K562 (cell line): Measurements from ENCODE around the gene COL11A2. TPM values are rescaled to one million over a fixed set of nuclear protein-coding genes. Genes with fewer than 3 reads are reported as not detected.

Experiments used
- CEBPZ ChIP-seq: fragments of 150-350 bp; IDR thresholded peaks from 2 replicates; pipeline ENCODE4 v1.6.1; 2014; ENCODE audit warnings: low read depth, mild to moderate bottlenecking, low read length, borderline replicate concordance
- CREB3 ChIP-seq: fragments of 450-650 bp; conservative IDR thresholded peaks from 2 replicates; pipeline ENCODE4 v1.6.1; 2016; ENCODE audit warnings: missing genetic modification characterization, low read depth, mild to moderate bottlenecking, missing compliant biosample characterization, moderate library complexity
- FOXJ3 ChIP-seq: sonication (generic); formaldehyde crosslinking; IDR thresholded peaks from 2 replicates; pipeline ENCODE4 v1.4.0; 2020; ENCODE audit warnings: mild to moderate bottlenecking, missing genetic modification reagents
- HIVEP1 ChIP-seq: fragments of 250-450 bp; sonication (Bioruptor Pico); IDR thresholded peaks from 2 replicates; pipeline ENCODE4 v1.4.0; 2020; ENCODE audit warnings: mild to moderate bottlenecking
- MYC ChIP-seq, 2 experiments: fragments of 250-450 bp in 1 of 2; sonication (Bioruptor Pico) in 1 of 2; IDR thresholded peaks; 2 replicates each; pipeline versions ENCODE4 v1.5.1 to v1.6.1; 2012 to 2021; ENCODE audit warnings: low read depth in 2 of 2, borderline replicate concordance in 1 of 2, improper control_type of control experiment in 1 of 2, low read length in 1 of 2, mild to moderate bottlenecking in 1 of 2, moderate library complexity in 1 of 2
- POLR3A ChIP-seq: IDR thresholded peaks from 2 replicates; pipeline ENCODE4 v1.6.1; 2011; ENCODE audit warnings: borderline replicate concordance, mild to moderate bottlenecking, moderate library complexity; ENCODE audit not compliant: insufficient read length, insufficient read depth; ENCODE audit errors: extremely low read depth
- RFX7 ChIP-seq: fragments of 250-450 bp; sonication (Bioruptor Pico); IDR thresholded peaks from 2 replicates; pipeline ENCODE4 v1.5.1; 2021; ENCODE audit warnings: mild to moderate bottlenecking
- SFPQ ChIP-seq: fragments of 200-400 bp; formaldehyde crosslinking; IDR thresholded peaks from 2 replicates; pipeline ENCODE4 v1.6.1; 2017; ENCODE audit warnings: mild to moderate bottlenecking, low read depth, low read length, moderate library complexity
- USF2 ChIP-seq: sonication (generic); formaldehyde crosslinking; IDR thresholded peaks from 2 replicates; pipeline ENCODE4 v1.5.0; 2020; ENCODE audit warnings: missing genetic modification reagents
- ZNF764 ChIP-seq: fragments of 250-450 bp; sonication (Bioruptor Pico); IDR thresholded peaks from 2 replicates; pipeline ENCODE4 v1.4.0; 2020; ENCODE audit warnings: low read depth, mild to moderate bottlenecking, moderate library complexity
- ZZZ3 ChIP-seq: fragments of 450-650 bp; IDR thresholded peaks from 2 replicates; pipeline ENCODE4 v1.6.1; 2016; ENCODE audit warnings: antibody characterized with exemption, mild to moderate bottlenecking, moderate library complexity
- polyA plus RNA-seq, 8 experiments: library from polyadenylated mRNA; depleted of rRNA in 4 of 8; stranded (reverse) in 5 of 8; unstranded in 3 of 8; fragments of >200 nt; fragmentation: Nextera tagmentation in 2 of 8; fragmentation: Illumina TruSeq in 1 of 8; extraction: Ambion mirVana in 2 of 8; extraction: Trizol in 1 of 8; gene quantifications; 2 replicates each; pipeline versions ENCODE4 v1.2.1 to v1.2.3, GENCODE V29; 2011 to 2014; ENCODE audit warnings: inconsistent platforms in 1 of 8, missing spikeins in 1 of 8
- total RNA-seq, 7 experiments: library from RNA; depleted of rRNA in 6 of 7; stranded (reverse); fragments of >200 nt in 6 of 7; fragmentation: Illumina TruSeq in 2 of 7; extraction: Trizol in 2 of 7; gene quantifications; 2 replicates each; pipeline versions ENCODE4 v1.2.1 to v1.2.3, GENCODE V29; 2011 to 2021; ENCODE audit warnings: low replicate concordance in 1 of 7

Gene COL11A2
- total and polyA plus RNA-seq, 9 of the 15 experiments (the other 6 are each of a cell fraction or from before 2014, with no cell fraction given), result 0.04 to 0.35 (median 0.09) TPM; not detected in 1

- TF ChIP-seq CEBPZ (no peak), POLR3A (no peak), USF2 (CRISPR knock-in tag) (no peak), CREB3 (tag) (no peak), ZNF764 (no peak), FOXJ3 (CRISPR knock-in tag) (no peak), HIVEP1 (CRISPR knock-in tag) (no peak), MYC (IDR thresholded peaks at IDR 0.05; ENCODE audit: low read depth, low read length) (0 out of 2 replicates have a peak, but pooled peaks have one; percentile 9), MYC (CRISPR knock-in tag; IDR thresholded peaks at IDR 0.05; ENCODE audit: borderline replicate concordance, low read depth) (no peak), ZZZ3 (no peak), SFPQ (no peak), RFX7 (CRISPR knock-in tag) (no peak)
Measured at GRCh38 chr6:33207552-33208090, 15.4 kb upstream of the COL11A2 start (continued).
